GM21390 (cell line): ENCODE results near the gene SND1.

ENCODE experiments used
- ATAC-seq: cut with Tn5 transposase; IDR thresholded peaks from one replicate; pipeline ENCODE4 v1.9.1; 2021; ENCODE audit not compliant: unreplicated experiment

The SND1 gene

DNA sequence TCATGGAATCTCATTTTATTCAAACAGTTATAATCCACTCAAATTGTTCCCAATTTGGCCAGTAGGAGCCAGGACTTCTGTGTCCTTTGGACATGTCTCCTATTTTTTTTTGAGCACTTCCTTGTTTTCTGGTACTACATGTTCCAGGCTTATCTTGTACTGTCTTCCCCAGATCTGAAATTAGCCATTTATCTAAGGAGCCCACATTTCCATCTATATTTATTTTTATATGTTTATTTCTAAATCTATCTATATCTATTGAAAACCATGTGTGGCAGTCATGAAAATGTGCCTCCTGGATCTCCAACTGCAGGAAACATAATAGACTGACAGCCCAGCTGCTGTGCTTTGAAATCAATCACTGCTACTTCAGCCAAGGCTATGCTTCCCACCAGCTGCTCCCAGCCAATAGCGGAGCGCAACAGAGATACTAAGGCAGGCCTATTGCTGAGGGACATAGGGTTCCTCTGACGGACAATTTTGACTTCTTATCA lies 232.1 kb downstream of the SND1 start:
- ATAC-seq: no peak

DNA sequence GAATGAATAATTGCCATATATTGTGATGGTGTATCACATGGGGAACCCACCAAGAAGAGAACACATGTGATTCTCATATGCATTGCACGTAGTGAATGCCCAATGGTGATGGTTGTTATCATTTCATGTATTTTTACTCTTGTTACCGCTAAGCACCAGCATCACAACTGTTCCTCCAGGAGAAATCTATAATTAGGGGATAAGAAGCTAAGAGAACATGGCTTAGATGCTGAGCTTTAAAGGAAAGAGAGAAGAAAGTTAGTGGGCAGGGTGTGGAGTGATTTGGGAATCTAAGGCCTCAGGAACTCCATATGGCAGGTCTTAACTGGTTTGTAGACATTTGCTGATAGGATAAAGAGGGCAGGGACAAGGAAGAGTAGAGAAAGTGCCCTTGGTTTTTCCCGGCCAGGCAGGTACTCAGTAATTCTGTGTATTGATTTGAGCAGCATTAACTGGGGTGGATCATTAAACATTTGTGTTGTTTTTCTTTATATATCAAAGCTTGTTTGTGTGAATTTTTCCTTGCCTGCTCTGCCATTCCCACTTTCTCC lies 233.3 kb downstream of the SND1 start:
- no peak for ATAC-seq

DNA sequence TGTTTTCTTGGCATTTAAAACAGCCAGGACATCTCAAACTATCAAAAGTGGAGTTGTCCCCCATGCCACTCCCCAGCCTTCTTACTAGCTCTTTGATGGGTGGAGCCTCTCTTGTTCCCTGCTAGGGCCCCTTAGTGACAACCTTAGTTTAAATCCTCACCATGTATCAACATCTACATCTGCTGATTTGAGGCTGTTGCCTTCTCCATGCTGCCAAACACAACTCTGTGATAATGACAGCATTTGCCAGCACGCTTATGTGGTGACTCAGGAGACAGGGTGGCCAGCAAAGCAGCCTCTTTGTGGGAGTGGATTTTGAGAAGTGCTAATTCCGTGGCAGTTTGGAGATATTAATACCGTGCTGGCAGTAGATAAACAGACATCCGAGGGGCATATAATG lies 233.8 kb downstream of the SND1 start:
- no peak for ATAC-seq

GRCh38 chr7:127886248-127886647 lies 234.3 kb downstream of the SND1 start:
- ATAC-seq: no peak

DNA sequence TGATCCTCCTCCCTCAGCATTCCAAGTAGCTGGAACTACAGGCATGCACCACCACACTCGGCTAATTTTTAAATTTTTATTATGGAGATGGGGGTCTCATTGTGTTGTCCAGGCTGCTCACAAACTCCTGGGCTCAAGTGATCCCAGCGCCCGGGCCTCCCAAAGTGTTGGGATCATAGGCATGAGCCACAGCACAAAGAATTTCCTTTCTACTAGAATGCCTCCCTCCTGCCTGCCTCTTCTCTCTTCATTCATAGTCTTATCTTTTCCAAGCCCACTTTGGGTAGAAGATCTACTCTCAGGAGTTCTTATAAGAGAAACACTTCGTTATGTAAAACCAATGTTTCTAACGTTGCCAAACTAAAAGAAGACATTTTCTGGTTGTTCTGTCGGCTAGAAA lies 235.1 kb downstream of the SND1 start:
- ATAC-seq: no peak

DNA sequence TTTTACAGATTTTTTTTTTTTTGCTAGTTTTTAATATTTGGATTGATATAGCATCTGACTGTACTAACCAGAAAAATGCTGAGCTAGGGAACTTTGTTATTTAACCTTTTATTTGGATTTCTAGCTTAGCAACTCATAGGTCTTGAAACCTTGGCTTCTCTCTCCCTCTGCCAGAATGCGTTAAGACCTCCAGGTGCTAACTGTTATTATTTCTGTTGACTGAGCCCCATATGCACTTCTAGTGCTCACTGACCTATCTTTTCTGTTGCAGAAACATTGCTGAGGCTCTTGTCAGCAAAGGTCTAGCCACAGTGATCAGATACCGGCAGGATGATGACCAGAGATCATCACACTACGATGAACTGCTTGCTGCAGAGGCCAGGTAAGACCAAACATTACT lies 235.6 kb downstream of the SND1 start:
- ATAC-seq: no peak

DNA sequence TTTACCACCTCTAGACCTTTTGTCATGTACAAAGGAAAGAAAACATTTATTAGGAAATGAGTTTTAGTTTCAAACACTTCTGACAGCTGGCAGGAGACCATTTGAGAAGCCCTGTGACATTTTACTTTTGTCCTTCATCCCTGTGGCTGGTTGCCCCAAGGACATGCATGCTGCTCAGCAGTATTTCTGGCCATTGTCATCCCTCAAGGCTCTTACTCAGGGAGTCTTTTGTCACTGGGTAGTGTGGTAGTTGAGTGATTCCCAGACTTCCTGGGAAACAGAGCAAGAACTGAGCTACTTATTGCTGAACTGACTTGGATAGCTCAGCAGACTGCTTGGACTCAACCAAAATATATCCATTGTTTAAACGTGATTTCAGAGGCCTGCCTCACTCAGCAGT lies 236.4 kb downstream of the SND1 start:
- no peak for ATAC-seq

DNA sequence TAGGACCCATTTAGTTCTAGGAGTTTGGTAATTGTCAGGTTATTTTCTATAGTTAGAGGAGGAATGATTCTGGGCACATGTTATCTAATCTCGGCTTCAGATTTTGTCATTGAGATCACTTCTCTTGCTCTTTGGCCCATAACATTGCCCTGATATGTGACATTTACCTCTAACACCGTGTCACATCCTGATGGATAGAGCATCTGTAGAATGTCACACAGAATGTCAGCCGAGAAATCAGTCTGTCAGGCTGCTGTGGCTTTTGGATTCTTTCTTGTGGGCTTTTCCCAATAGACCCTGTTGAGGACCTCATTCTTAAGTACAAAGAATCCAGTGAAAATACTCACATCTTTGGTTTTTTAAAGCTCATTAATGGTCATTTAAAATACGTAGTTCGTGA lies 236.8 kb downstream of the SND1 start:
- ATAC-seq: no peak

- ATAC-seq: no peak
Observed at GRCh38 chr7:127889677-127890076, 237.7 kb downstream of the SND1 start.

GRCh38 chr7:127890726-127891125 lies 238.7 kb downstream of the SND1 start:
- ATAC-seq: no peak

DNA sequence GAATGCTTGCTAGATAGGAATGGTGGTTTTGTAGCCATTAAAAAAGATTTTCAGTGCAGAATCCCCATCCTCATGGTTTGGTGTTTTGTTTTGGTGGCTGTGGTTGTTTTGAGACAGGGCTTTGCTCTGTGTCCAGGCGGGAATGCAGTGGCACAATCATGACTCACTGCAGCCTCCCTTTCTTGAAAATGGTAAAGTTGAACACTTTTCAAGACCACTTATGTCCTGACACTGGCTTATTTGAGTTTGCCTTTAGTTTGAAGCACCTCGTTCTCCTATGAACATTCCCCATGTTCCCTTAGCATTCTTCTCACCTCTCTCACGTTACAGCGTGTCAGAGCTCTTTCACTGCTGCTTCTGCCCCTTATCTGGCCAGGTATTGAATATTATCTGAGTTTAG lies 239.2 kb downstream of the SND1 start:
- ATAC-seq: no peak

- no peak for ATAC-seq
Observed at GRCh38 chr7:127891854-127892438, 240.0 kb downstream of the SND1 start.

- no peak for ATAC-seq
Observed at GRCh38 chr7:127892488-127893314, 240.7 kb downstream of the SND1 start.

- no peak for ATAC-seq
Observed at GRCh38 chr7:127893547-127893946, 241.6 kb downstream of the SND1 start.

GRCh38 chr7:127894588-127894987 lies 242.6 kb downstream of the SND1 start:
- ATAC-seq: no peak

- ATAC-seq: no peak
Observed at GRCh38 chr7:127895360-127895759, 243.4 kb downstream of the SND1 start.

- ATAC-seq: no peak
Observed at GRCh38 chr7:127895814-127896280, 243.9 kb downstream of the SND1 start.

- no peak for ATAC-seq
Observed at GRCh38 chr7:127896659-127897058, 244.7 kb downstream of the SND1 start.

DNA sequence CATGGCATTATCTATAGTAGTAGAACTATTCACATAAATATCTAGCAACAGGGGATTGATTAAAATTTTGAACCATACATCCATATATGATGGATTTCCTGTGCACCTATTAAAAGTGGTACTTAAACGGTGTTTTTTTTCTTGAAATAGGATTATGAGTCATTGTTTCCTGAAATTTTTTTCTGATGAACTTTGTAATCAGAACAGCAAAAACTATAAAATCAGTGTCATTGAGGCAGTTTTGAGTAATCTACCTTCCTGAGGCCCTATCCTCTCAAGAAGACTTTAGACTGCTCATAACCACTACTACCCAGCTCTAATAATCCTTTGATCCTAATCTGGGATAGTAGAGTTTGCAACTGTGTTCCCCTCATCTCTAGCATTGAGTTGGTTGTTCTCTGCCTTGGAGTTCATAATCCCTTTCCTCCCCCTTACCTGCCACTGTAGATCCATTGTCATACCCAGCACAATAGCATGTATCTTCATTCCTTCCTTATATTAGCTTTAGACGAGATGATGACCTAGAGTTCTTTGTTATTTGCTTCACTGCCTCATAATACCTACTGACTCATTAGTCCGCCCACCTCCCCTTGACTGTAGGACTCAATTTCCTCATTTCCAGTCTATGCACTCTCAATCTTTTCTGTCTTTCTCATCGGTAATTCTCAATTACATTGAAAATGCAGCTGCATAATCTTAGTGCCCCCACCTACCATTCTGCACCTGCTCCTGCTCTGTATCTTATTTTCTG lies 245.9 kb downstream of the SND1 start:
- no peak for ATAC-seq

DNA sequence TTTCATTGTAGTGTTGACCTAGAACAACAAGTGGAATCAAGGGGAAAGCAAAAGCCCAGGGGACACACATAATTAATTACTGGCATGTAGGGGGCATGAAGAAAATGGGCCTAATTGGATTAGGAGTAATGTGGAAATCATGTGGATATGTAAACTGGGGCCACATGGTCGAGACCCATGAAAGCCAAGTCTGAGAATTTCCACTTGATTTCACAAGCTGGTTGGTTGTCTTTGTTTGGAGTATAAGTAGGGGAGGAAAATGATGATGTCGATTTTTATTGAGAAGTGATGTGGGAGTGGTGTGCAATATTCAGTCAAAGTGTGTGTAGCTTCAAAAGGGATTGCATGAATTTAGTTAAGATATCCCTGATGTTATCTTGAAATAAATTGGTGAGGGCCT lies 247.4 kb downstream of the SND1 start:
- no peak for ATAC-seq

GRCh38 chr7:127900141-127900540 lies 248.1 kb downstream of the SND1 start:
- ATAC-seq: no peak
